Prostate gland (tissue), 2 donors: ENCODE measurements around the gene MLLT1.

ENCODE experiments used
- CTCF ChIP-seq, 4 experiments: fragments of 200-600 bp in 2 of 4; fragments of 450-650 bp in 2 of 4; sonication (generic) in 2 of 4; IDR thresholded peaks; 1 replicate in 3 of 4; 2 replicates in 1 of 4; pipeline ENCODE4 v1.5.1; 2016 to 2019; ENCODE audit warnings: antibody characterized with exemption in 4 of 4, mild to moderate bottlenecking in 2 of 4, moderate library complexity in 2 of 4
- POLR2A ChIP-seq: fragments of 450-650 bp; IDR thresholded peaks from one replicate; pipeline ENCODE4 v1.6.1; 2016; ENCODE audit warnings: antibody characterized with exemption, mild to moderate bottlenecking
- POLR2AphosphoS5 ChIP-seq: sonication (generic); formaldehyde crosslinking; IDR thresholded peaks from one replicate; pipeline ENCODE4 v1.6.1; 2017; ENCODE audit warnings: antibody characterized with exemption

- TF ChIP-seq POLR2AphosphoS5, result no peak
- TF ChIP-seq CTCF (IDR thresholded peaks at IDR 0.05), result no peak
- TF ChIP-seq POLR2A, result no peak
These were observed 15.0 kb downstream of the MLLT1 start for GRCh38 chr19:6264803-6265202.
